ENCODE results near the gene RGP1. TPM values are rescaled to one million over a fixed set of nuclear protein-coding genes. Genes with fewer than 3 reads are reported as not detected.

RGP1 gene
- total RNA-seq, 4 donors from 2014 or later = 18.6 to 21.3 (median 20.2) TPM

- H3K4me1 ChIP-seq = peaks cover 0 to 49% (median 26%) of the 10 kb centered on the region in 4 donors
- H3K36me3 ChIP-seq = no peaks in the 10 kb centered on the region
- no peaks in the 10 kb centered on the region for H3K9me3 ChIP-seq
- DNase-seq (ENCODE audit: low spot score in 2 of 2) = no peak
- 5 to 17% methylated on average over 19 to 40 of the region's 64 CpGs for WGBS, 2 donors
- H3K27ac ChIP-seq = peak within 1 kb of the TSS; percentile 52 to 91 (median 70)
- peak within 1 kb of the TSS; percentile 41 to 69 (median 50) for H3K4me3 ChIP-seq
- TF ChIP-seq CTCF (IDR thresholded peaks at IDR 0.05) (peak in 1 of 5 experiments; percentile 31), EP300 (IDR thresholded peaks at IDR 0.05) (no peak), POLR2A (IDR thresholded peaks at IDR 0.05) (peak in 1 of 2 donors; percentile 23)
- no peaks in the 10 kb centered on the region for H3K27me3 ChIP-seq
Observed at GRCh38 chr9:35791297-35791921, 42.3 kb downstream of the RGP1 start, which contains the start of gene NPR2. Gene NPR2 (plus strand): TSS chr9:35791591. CDS start chr9:35792409, 818 bp downstream.

- H3K27me3 ChIP-seq = no peaks in the 10 kb centered on the region
- peak overlapping the region; percentile 52 to 91 (median 70) for H3K27ac ChIP-seq
- no peaks in the 10 kb centered on the region for H3K9me3 ChIP-seq
- H3K4me3 ChIP-seq = peak overlapping the region; percentile 41 to 69 (median 50)
- peaks cover 0 to 49% (median 26%) of the 10 kb centered on the region in 4 donors for H3K4me1 ChIP-seq
- no peak for TF ChIP-seq POLR2A (IDR thresholded peaks at IDR 0.05)
- no peak for TF ChIP-seq CTCF (IDR thresholded peaks at IDR 0.05)
- TF ChIP-seq EP300 (IDR thresholded peaks at IDR 0.05) = no peak
- WGBS, 2 donors = 55 to 78% methylated on average over 13 to 30 of the region's 34 CpGs
- no peak for DNase-seq (ENCODE audit: low spot score in 2 of 2)
- no peaks in the 10 kb centered on the region for H3K36me3 ChIP-seq
Observed at GRCh38 chr9:35792024-35792813, 43.1 kb downstream of the RGP1 start.

- 84 to 91% methylated on average over 14 of the region's 14 CpGs for WGBS, 2 donors
- no peak for DNase-seq (ENCODE audit: low spot score in 2 of 2)
- H3K9me3 ChIP-seq = no peaks in the 10 kb centered on the region
- H3K27me3 ChIP-seq = no peaks in the 10 kb centered on the region
- peak overlapping the region in 1 of 4 donors; percentile 69 for H3K4me3 ChIP-seq
- no peaks in the 10 kb centered on the region for H3K36me3 ChIP-seq
- peaks cover 0 to 49% (median 26%) of the 10 kb centered on the region in 4 donors for H3K4me1 ChIP-seq
- peak overlapping the region in 2 of 4 donors; percentile 88 to 91 for H3K27ac ChIP-seq
- TF ChIP-seq POLR2A (IDR thresholded peaks at IDR 0.05) (no peak), CTCF (IDR thresholded peaks at IDR 0.05) (no peak), EP300 (IDR thresholded peaks at IDR 0.05) (no peak)
Observed at GRCh38 chr9:35792826-35793225, 43.7 kb downstream of the RGP1 start.

- Histone ChIP-seq H3K4me1 (peaks cover 0 to 49% (median 26%) of the 10 kb centered on the region in 4 donors), H3K36me3 (no peaks in the 10 kb centered on the region), H3K27me3 (no peaks in the 10 kb centered on the region), H3K4me3 (no peak overlapping the region), H3K9me3 (no peaks in the 10 kb centered on the region), H3K27ac (peak overlapping the region in 2 of 4 donors; percentile 29 to 91)
- 44 to 48% methylated on average over 2 of the region's 2 CpGs for WGBS, 2 donors
- DNase-seq (ENCODE audit: low spot score in 2 of 2) = no peak
- TF ChIP-seq POLR2A (IDR thresholded peaks at IDR 0.05) = no peak
- no peak for TF ChIP-seq EP300 (IDR thresholded peaks at IDR 0.05)
- TF ChIP-seq CTCF (IDR thresholded peaks at IDR 0.05) = no peak
Observed at GRCh38 chr9:35793461-35793860, 44.4 kb downstream of the RGP1 start.

- Histone ChIP-seq H3K4me1 (peaks cover 0 to 42% (median 23%) of the 10 kb centered on the region in 4 donors), H3K27ac (no peak overlapping the region), H3K4me3 (no peak overlapping the region), H3K36me3 (peaks cover 0 to 16% (median 0%) of the 10 kb centered on the region in 3 donors), H3K9me3 (no peaks in the 10 kb centered on the region), H3K27me3 (no peaks in the 10 kb centered on the region)
- no peak for DNase-seq (ENCODE audit: low spot score in 2 of 2)
- TF ChIP-seq POLR2A (IDR thresholded peaks at IDR 0.05) = no peak
- TF ChIP-seq EP300 (IDR thresholded peaks at IDR 0.05) = no peak
- TF ChIP-seq CTCF (IDR thresholded peaks at IDR 0.05) = no peak
Observed at GRCh38 chr9:35795695-35796094, 46.6 kb downstream of the RGP1 start.
